ENCODE results near the gene MCTP2. TPM values are rescaled to one million over a fixed set of nuclear protein-coding genes. Genes with fewer than 3 reads are reported as not detected.

MCTP2 gene
- total RNA-seq, 1 experiment from 2014 or later, result 0.15 TPM

- ATAC-seq (no peak), DNase-seq (ENCODE audit: low read depth, low spot score) (no peak)
- peak overlapping the region; percentile 32 to 47 for H3K4me3 ChIP-seq (ENCODE audit: low read depth in 2 of 2, low read length in 2 of 2)
- H3K36me3 ChIP-seq (ENCODE audit: control insufficient read depth, insufficient read depth, low read length), result no peaks in the 10 kb centered on the region
- ChIA-PET CTCF (no interaction called here), POLR2A (interaction anchor here (0.6 kb wide), 1 partner anchor 955 kb away, joined by 17 read pairs; no protein-coding TSS in a partner anchor)
- no peaks in the 10 kb centered on the region for H3K9me3 ChIP-seq (ENCODE audit: control insufficient read depth, insufficient read depth, low read depth, low read length)
- peaks cover 5% of the 10 kb centered on the region; the same call in 1 of the 2 replicates for H3K4me1 ChIP-seq (ENCODE audit: control insufficient read depth, insufficient read depth, low read length)
- intact Hi-C loops (cut with micrococcal nuclease; ENCODE audit: unreplicated experiment) (no loop called here), in situ Hi-C loops (cut with HindIII; ENCODE audit: low pct_unique_long_range_greater_than_20kb, low sequenced_read_pairs) (no loop called here)
- no peak overlapping the region for H3K27ac ChIP-seq (ENCODE audit: low read length)
- H3K27me3 ChIP-seq (ENCODE audit: control insufficient read depth, insufficient read depth, low read length), result peaks cover 8% of the 10 kb centered on the region
- no TSS peak for BruUV-seq (replicated peaks)
- TF ChIP-seq REST (IDR thresholded peaks at IDR 0.05; ENCODE audit: insufficient read depth in 1 of 2, low read depth in 2 of 2, low read length in 1 of 2) (no peak), POLR2AphosphoS5 (IDR thresholded peaks at IDR 0.05; ENCODE audit: low read depth, low read length) (no peak), SIN3A (IDR thresholded peaks at IDR 0.05; ENCODE audit: borderline replicate concordance, insufficient read depth, low read depth, low read length) (no peak), TCF7L2 (IDR thresholded peaks at IDR 0.05; ENCODE audit: low read depth, low read length) (no peak)
- TF ChIP-seq, protein P1, sequence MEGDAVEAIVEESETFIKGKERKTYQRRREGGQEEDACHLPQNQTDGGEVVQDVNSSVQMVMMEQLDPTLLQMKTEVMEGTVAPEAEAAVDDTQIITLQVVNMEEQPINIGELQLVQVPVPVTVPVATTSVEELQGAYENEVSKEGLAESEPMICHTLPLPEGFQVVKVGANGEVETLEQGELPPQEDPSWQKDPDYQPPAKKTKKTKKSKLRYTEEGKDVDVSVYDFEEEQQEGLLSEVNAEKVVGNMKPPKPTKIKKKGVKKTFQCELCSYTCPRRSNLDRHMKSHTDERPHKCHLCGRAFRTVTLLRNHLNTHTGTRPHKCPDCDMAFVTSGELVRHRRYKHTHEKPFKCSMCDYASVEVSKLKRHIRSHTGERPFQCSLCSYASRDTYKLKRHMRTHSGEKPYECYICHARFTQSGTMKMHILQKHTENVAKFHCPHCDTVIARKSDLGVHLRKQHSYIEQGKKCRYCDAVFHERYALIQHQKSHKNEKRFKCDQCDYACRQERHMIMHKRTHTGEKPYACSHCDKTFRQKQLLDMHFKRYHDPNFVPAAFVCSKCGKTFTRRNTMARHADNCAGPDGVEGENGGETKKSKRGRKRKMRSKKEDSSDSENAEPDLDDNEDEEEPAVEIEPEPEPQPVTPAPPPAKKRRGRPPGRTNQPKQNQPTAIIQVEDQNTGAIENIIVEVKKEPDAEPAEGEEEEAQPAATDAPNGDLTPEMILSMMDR (IDR thresholded peaks at IDR 0.05), result no peak
Observed at GRCh38 chr15:94230431-94230882, 904 bp upstream of the MCTP2 start.

DNA sequence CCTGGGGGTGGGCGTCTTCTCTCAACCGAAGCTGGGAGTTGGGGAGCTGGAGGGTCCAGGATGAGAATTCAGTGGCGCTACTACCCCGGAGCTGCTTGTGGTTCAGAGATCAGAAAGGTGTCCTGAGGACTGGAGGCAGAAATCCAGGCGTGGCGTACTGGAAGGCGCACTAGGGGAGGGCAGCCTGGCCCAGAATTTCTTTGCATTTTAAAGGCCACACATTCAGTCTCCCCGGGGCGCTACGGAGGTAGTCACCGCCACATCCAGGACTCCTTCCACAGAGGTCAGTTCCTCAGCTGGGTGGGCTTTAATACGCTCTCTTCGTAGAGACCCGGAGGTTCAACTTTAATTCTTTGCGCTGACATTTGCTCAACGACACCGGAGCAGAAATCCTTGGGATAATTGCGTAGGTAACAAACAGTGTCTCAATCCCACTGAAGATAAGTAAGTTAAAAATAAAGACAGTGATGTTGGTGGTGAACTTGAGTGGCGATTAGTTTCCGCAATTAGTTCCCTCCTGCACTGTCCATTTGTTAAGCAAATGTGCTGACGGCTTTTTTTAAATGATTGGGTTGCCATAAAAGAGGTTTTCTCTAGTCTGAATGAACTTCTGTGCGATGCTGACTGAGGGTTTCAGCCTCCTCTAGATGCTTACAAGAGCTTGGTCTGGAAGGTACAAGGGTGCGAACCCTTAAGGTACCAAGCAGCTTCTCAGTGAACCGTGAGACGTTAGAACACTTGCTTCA, 535 bp downstream of the MCTP2 start:
- Histone ChIP-seq H3K27me3 (ENCODE audit: control insufficient read depth, insufficient read depth, low read length) (peaks cover 8% of the 10 kb centered on the region), H3K9me3 (ENCODE audit: control insufficient read depth, insufficient read depth, low read depth, low read length) (no peaks in the 10 kb centered on the region), H3K4me3 (ENCODE audit: low read depth in 2 of 2, low read length in 2 of 2) (peak overlapping the region; percentile 32 to 47), H3K27ac (ENCODE audit: low read length) (no peak overlapping the region), H3K4me1 (ENCODE audit: control insufficient read depth, insufficient read depth, low read length) (peaks cover 5% of the 10 kb centered on the region; the same call in 1 of the 2 replicates), H3K36me3 (ENCODE audit: control insufficient read depth, insufficient read depth, low read length) (no peaks in the 10 kb centered on the region)
- ChIA-PET CTCF (no interaction called here), POLR2A (no interaction called here)
- ATAC-seq (peak; percentile 65), DNase-seq (ENCODE audit: low read depth, low spot score) (no peak)
- in situ Hi-C loops (cut with HindIII; ENCODE audit: low pct_unique_long_range_greater_than_20kb, low sequenced_read_pairs), result no loop called here
- intact Hi-C loops (cut with micrococcal nuclease; ENCODE audit: unreplicated experiment), result no loop called here
- no TSS peak for BruUV-seq (replicated peaks)
- TF ChIP-seq, protein P1 (IDR thresholded peaks at IDR 0.05), result no peak
- no peak for TF ChIP-seq REST (IDR thresholded peaks at IDR 0.05; ENCODE audit: insufficient read depth in 1 of 2, low read depth in 2 of 2, low read length in 1 of 2)
- TF ChIP-seq SIN3A (IDR thresholded peaks at IDR 0.05; ENCODE audit: borderline replicate concordance, insufficient read depth, low read depth, low read length), result no peak
- no peak for TF ChIP-seq TCF7L2 (IDR thresholded peaks at IDR 0.05; ENCODE audit: low read depth, low read length)
- no peak for TF ChIP-seq POLR2AphosphoS5 (IDR thresholded peaks at IDR 0.05; ENCODE audit: low read depth, low read length)

Data from Panc1 (cell line).